Gastrocnemius medialis (tissue), 4 donors: Measurements from ENCODE around the gene PIM3. TPM values are rescaled to one million over a fixed set of nuclear protein-coding genes. Genes with fewer than 3 reads are reported as not detected.
A peak's percentile ranks its signal among the peaks of the same experiment; 100 is the strongest.

Experiments used
- ATAC-seq, 2 donors: fragments of 150-250 bp; one replicate each; pipeline ENCODE4 v1.9.1; 2016
- DNase-seq, 2 donors: peaks; one replicate each; pipeline ENCODE4 v3.0.0-alpha.2; 2019
- H3K27ac ChIP-seq, 4 donors: fragments of 200-600 bp; sonication (generic); 1 replicate in 1 of 4; 2 replicates in 3 of 4; pipeline ENCODE4 v1.5.1; 2016 to 2018; ENCODE audit warnings: mild to moderate bottlenecking in 2 of 4, moderate library complexity in 1 of 4
- H3K27me3 ChIP-seq, 3 donors: fragments of 200-600 bp; sonication (generic) in 2 of 3; 1 replicate in 1 of 3; 2 replicates in 2 of 3; pipeline versions ENCODE4 v1.5.1 to v1.6.0; 2016 to 2019; ENCODE audit warnings: mild to moderate bottlenecking in 1 of 3, moderate library complexity in 1 of 3
- H3K36me3 ChIP-seq, 2 donors: fragments of 200-600 bp; sonication (generic) in 1 of 2; one replicate each; pipeline ENCODE4 v1.5.1; 2017 to 2018
- H3K4me1 ChIP-seq, 2 donors: fragments of 200-600 bp; sonication (generic) in 1 of 2; one replicate each; pipeline ENCODE4 v1.5.1; 2016 to 2017; ENCODE audit warnings: mild to moderate bottlenecking in 2 of 2
- H3K4me3 ChIP-seq, 4 donors: fragments of 200-600 bp; sonication (generic) in 3 of 4; 1 replicate in 1 of 4; 2 replicates in 3 of 4; pipeline ENCODE4 v1.5.1; 2016 to 2019; ENCODE audit warnings: mild to moderate bottlenecking in 2 of 4
- H3K9me3 ChIP-seq, 3 donors: fragments of 200-600 bp; sonication (generic) in 2 of 3; 1 replicate in 1 of 3; 2 replicates in 2 of 3; pipeline ENCODE4 v1.5.1; 2016 to 2019
- POLR2A ChIP-seq, 2 donors: fragments of 450-650 bp; IDR thresholded peaks; one replicate each; pipeline ENCODE4 v1.6.1; 2017; ENCODE audit warnings: antibody characterized with exemption in 2 of 2, mild to moderate bottlenecking in 2 of 2, moderate library complexity in 2 of 2
- in situ Hi-C, 4 donors: fragments of 200-750 bp; cut with MboI; loops; one replicate each; pipeline versions ENCODE4 v1.15.0 to v1.8.0; 2017; ENCODE audit warnings: low sequenced_read_pairs in 4 of 4
- intact Hi-C: fragments of 100-400 bp; cut with DNase I; formaldehyde crosslinking; loops from one replicate; pipeline ENCODE4 v1.15.1; 2023; ENCODE audit warnings: low total_unique reads
- total RNA-seq, 4 donors: library from RNA; depleted of rRNA; stranded (reverse); fragments of >200 nt; gene quantifications; one replicate each; pipeline versions ENCODE4 v1.1.0 to v1.2.3, GENCODE V29; 2016
- TF ChIP-seq, protein P1 (sequence below), 5 experiments: fragments of 450-650 bp in 3 of 5; fragments of 200-600 bp in 2 of 5; sonication (generic) in 2 of 5; IDR thresholded peaks in 4 of 5; conservative IDR thresholded peaks in 1 of 5; 1 replicate in 4 of 5; 2 replicates in 1 of 5; pipeline ENCODE4 v1.5.1; 2016 to 2019; ENCODE audit warnings: antibody characterized with exemption in 5 of 5, mild to moderate bottlenecking in 3 of 5, moderate library complexity in 3 of 5

PIM3 gene
- total RNA-seq, 4 donors from 2014 or later, result 165 to 327 (median 188) TPM

DNA sequence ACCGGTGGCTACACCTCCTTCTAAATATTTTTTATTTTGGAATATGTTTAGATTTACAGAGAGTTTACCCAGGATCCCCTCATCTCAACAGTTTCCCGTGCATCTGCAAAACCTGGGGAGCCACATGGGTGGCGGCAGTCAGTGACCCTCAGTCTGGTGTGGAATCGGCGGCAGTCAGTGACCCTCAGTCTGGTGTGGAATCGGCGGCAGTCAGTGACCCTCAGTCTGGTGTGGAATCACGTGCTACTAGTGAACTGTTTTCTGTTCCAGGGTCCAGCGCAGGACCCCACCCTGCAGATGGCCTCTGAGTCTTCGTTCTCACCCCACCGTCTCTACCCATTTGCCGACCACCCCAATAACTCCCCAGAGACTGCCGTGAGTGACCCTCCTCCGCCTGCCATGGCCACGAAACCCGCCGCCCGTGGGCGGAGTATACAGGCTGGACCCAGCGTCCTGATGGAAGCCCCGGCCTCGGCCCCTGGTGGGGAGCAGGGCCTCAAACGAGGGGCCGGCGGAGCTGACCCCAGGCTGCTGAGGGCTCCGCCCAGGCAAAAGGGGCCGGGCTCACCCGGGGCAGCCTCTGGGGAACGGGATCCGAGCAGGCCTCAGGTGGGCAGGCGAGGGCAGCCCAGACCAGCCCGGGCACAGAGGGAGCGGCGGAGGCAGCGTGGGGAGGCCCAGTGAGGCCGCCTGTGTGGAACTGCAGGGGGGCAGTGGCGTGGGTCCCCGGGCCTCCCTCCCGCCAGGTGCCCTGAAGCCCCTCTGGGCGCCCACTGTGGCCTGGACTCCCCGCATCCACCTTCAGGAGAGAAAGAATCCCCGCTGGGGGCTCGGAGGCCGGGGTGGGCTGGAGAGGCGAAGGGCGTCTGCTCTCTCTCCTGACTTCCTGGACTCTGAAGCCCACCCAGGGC lies 49.4 kb downstream of the PIM3 start:
- DNase-seq (no peak), ATAC-seq (no peak)
- no peak overlapping the region for H3K4me3 ChIP-seq
- H3K27ac ChIP-seq, result no peak overlapping the region
- H3K9me3 ChIP-seq, result no peaks in the 10 kb centered on the region
- peaks cover 49 to 55% (median 50%) of the 10 kb centered on the region in 3 donors for H3K27me3 ChIP-seq
- in situ Hi-C loops (no loop called here), intact Hi-C loops (no loop called here)
- H3K4me1 ChIP-seq, result no peaks in the 10 kb centered on the region
- TF ChIP-seq, protein P1, sequence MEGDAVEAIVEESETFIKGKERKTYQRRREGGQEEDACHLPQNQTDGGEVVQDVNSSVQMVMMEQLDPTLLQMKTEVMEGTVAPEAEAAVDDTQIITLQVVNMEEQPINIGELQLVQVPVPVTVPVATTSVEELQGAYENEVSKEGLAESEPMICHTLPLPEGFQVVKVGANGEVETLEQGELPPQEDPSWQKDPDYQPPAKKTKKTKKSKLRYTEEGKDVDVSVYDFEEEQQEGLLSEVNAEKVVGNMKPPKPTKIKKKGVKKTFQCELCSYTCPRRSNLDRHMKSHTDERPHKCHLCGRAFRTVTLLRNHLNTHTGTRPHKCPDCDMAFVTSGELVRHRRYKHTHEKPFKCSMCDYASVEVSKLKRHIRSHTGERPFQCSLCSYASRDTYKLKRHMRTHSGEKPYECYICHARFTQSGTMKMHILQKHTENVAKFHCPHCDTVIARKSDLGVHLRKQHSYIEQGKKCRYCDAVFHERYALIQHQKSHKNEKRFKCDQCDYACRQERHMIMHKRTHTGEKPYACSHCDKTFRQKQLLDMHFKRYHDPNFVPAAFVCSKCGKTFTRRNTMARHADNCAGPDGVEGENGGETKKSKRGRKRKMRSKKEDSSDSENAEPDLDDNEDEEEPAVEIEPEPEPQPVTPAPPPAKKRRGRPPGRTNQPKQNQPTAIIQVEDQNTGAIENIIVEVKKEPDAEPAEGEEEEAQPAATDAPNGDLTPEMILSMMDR (IDR thresholded peaks at IDR 0.05 in 4 of 5, conservative IDR thresholded peaks at IDR 0.05 in 1 of 5), result no peak
- no peak for TF ChIP-seq POLR2A (IDR thresholded peaks at IDR 0.05)
- no peaks in the 10 kb centered on the region for H3K36me3 ChIP-seq

DNA sequence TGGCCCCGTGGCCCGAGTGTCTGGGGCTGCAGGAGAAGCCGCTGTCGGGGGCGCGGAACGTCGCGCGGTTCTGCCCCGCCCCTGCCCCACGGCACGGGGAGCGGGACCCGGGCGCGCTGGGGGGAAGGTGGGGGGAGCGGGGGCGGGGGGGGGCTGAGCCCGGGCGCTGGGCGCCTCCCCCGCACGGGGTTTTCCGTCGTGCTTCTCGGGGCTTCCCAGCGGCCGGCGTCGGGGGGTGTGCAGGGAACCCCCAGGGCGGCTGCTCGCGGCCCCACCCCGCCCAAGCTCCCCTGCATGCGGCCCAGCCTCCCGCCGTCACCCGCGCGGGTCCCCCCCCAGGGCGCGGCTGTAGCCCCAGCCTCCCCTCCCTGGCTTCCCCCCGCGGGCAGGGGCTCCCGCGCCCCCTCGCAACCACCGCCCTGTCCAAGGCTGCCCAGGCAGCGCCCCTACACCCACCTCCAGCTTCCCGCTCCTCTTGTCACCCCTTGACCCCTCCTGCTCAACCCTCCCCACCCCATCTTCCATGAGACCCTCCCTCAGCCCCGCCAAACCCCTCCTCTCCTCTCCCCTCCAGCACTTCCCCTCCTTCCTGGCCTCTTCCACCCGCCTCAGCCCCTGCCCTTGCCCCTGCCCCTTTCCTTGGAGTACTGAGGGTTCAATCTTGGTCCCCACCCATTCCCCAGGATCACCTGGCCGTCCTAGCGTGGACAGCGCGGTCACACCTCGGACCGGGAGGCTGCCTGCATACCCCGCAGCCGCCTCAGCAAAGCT lies 50.3 kb downstream of the PIM3 start:
- intact Hi-C loops (no loop called here), in situ Hi-C loops (no loop called here)
- peaks cover 54 to 63% (median 57%) of the 10 kb centered on the region in 3 donors for H3K27me3 ChIP-seq
- H3K27ac ChIP-seq, result no peak overlapping the region
- no peak overlapping the region for H3K4me3 ChIP-seq
- H3K9me3 ChIP-seq, result no peaks in the 10 kb centered on the region
- no peaks in the 10 kb centered on the region for H3K4me1 ChIP-seq
- no peaks in the 10 kb centered on the region for H3K36me3 ChIP-seq
- ATAC-seq (no peak), DNase-seq (no peak)
- TF ChIP-seq, protein P1 (IDR thresholded peaks at IDR 0.05 in 4 of 5, conservative IDR thresholded peaks at IDR 0.05 in 1 of 5), result no peak
- no peak for TF ChIP-seq POLR2A (IDR thresholded peaks at IDR 0.05)

DNA sequence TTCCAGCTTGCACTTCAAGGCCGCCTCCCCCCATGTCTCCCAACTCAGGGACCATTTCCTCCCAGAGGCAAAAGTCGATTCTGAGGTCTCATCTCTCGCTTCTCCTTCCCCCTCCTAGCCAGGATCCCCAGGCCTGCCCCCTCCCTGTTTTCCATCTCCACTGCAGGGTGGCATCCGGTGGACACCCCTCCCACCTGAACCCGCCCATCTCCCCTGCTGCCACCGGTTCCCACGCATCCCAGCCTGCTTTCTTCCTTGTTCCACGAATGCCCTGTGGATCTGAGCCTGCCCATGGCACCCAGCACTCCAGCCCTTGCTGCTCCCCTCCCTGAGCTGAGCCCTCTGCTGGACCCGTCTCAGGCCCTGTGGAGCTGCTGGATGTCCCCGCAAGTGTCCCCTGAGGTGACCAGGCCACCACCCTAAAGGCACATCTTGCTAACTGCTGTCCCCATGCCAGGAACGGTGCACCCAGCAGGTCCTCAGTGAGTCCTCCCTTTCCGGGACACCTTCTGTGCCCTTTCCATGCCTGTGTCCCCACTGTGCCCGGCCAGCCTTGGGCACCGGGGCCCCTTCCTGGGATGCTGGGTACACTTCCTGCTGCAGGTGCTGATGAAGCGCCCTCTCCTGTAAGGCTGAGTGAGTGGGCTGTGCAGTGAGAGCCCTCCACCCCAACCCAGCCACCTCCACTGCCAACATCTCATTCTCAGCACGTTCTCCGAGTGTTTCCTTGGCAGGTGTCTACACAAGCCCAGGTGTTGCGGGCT lies 51.1 kb downstream of the PIM3 start:
- intact Hi-C loops, result no loop called here
- no peak for ATAC-seq
- Histone ChIP-seq H3K4me3 (no peak overlapping the region), H3K27ac (no peak overlapping the region), H3K36me3 (no peaks in the 10 kb centered on the region), H3K27me3 (peaks cover 59 to 70% (median 65%) of the 10 kb centered on the region in 3 donors), H3K9me3 (no peaks in the 10 kb centered on the region), H3K4me1 (no peaks in the 10 kb centered on the region)
- no peak for DNase-seq
- in situ Hi-C loops, result no loop called here
- TF ChIP-seq POLR2A (IDR thresholded peaks at IDR 0.05), result no peak
- TF ChIP-seq, protein P1 (IDR thresholded peaks at IDR 0.05 in 4 of 5, conservative IDR thresholded peaks at IDR 0.05 in 1 of 5), result no peak

DNA sequence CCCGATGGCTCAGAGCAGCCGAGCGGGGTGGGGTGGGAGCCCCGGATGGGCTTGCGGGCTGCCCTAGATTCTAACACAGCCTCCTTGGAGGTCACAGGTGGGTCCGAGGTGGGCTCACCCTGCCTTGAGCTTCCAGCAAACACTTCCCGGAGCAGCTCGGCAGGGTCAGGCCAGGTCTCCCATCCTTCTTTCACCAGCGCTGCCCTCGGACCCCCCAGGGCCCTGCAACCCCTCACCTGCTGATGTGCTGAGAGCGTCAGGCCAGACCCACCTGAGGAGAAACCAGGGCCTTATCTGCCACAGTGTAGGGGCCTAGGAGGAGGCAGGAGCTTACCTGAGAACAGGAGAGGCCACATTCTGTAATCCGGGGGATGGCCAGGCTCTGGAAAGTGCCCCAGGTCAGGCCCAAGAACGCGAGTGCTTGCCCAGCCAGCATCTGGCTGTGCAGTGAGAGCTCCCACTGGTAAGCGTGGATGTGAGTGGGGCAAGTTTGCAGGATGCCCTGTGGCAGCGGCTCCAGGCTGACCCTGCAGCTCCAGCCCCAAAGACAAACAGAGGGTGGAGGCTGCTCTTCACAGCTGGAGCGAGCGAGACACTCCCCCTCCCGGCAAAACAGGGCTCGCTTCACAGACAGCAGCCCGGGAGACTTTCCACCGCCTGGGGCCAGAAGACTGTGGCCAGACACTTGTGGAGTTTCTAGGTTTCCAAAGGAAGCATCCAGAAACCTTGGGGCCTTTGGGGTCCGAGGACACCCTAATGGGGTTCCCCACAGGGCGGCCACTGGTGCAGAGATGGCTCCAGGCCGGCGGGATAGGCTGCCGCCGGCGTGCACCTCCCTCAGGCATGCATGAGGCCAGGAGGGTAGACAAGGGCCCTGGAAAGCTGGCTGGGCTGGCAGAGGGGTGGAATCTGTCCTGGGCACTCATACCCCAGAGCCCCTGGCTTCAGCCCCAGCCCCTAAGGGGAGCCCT lies 51.9 kb downstream of the PIM3 start, which contains the start of gene IL17REL:
IL17REL (minus strand) TSS at position 555 of the 971 bp plus-strand sequence; CDS start at position 436, 119 bp downstream.
- ATAC-seq (no peak), DNase-seq (no peak)
- H3K4me1 ChIP-seq, result no peaks in the 10 kb centered on the region
- intact Hi-C loops, result no loop called here
- no peaks in the 10 kb centered on the region for H3K36me3 ChIP-seq
- H3K27me3 ChIP-seq, result peaks cover 66 to 79% (median 71%) of the 10 kb centered on the region in 3 donors
- no peak within 1 kb of the TSS for H3K4me3 ChIP-seq
- TF ChIP-seq, protein P1 (IDR thresholded peaks at IDR 0.05 in 4 of 5, conservative IDR thresholded peaks at IDR 0.05 in 1 of 5), result peak in 1 of 5 experiments; percentile 14
- TF ChIP-seq POLR2A (IDR thresholded peaks at IDR 0.05), result no peak
- in situ Hi-C loops, result no loop called here
- H3K9me3 ChIP-seq, result no peaks in the 10 kb centered on the region
- no peak within 1 kb of the TSS for H3K27ac ChIP-seq
